ENCODE results near the gene RAB8B.

DNA sequence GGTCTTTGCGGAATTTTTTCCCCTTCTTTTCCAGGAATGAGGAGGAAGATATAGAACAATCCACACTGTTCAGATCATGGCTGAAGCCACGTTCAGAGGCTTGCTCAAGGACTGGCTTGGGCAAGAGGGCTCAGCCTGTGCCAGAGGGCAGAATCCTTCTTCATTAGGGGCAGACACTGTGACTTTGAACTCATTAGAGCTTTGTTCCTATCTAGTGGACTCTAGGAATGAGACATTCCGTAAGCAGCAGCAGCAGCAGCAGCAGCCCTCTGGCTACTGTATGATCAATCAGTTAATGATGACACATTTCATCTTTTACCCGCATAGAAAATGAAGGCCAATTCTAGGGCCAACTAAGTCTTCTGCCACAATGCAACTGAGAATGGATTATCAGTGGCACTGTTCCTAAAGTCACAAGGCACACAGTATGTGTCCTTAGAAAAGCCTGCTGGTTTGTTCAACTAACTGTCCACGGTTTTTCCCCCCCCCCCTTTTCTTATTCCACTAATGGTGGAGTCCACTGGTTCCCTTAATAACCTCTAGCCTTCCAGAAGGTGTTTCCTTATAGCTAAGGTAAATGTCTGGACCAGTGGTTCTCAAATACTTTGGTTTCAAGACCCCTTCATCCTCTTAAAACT is 1.7 kb upstream of the RAB8B start:
- TF ChIP-seq POLR2A (IDR thresholded peaks at IDR 0.05; ENCODE audit: low read length) (no peak), GATA1 (IDR thresholded peaks at IDR 0.05; ENCODE audit: low read depth, low read length) (no peak)
